ENCODE data around the gene MYOF.
"Not testable (repeated sequence)": the region's sequence is repeated elsewhere in the genome, so short reads cannot be mapped to it uniquely, and the experiment has no call there.

The MYOF gene

GRCh38 chr10:93481637-93482144, 443 bp downstream of the MYOF start:
- DNase-seq: no peak

- DNase-seq: no peak
Observed at GRCh38 chr10:93478873-93479272, 3.3 kb downstream of the MYOF start.

GRCh38 chr10:93476756-93477155, 5.4 kb downstream of the MYOF start:
- no peak for DNase-seq

- no peak for DNase-seq
Observed at GRCh38 chr10:93475871-93476270, 6.3 kb downstream of the MYOF start.

- no peak for DNase-seq
Observed at GRCh38 chr10:93475227-93475626, 6.9 kb downstream of the MYOF start.

- no peak for DNase-seq
Observed at GRCh38 chr10:93473804-93474472, 8.2 kb downstream of the MYOF start.

- no peak for DNase-seq
Observed at GRCh38 chr10:93473161-93473560, 9.0 kb downstream of the MYOF start.

- no peak for DNase-seq
Observed at GRCh38 chr10:93471110-93471651, 11.0 kb downstream of the MYOF start.

- no peak for DNase-seq
Observed at GRCh38 chr10:93469454-93469853, 12.7 kb downstream of the MYOF start.

- DNase-seq: no peak
Observed at GRCh38 chr10:93468461-93469213, 13.5 kb downstream of the MYOF start.

GRCh38 chr10:93467635-93468034, 14.5 kb downstream of the MYOF start:
- DNase-seq: not testable (repeated sequence)

- DNase-seq: no peak
Observed at GRCh38 chr10:93465806-93466675, 16.1 kb downstream of the MYOF start.

GRCh38 chr10:93464776-93465388, 17.3 kb downstream of the MYOF start:
- no peak for DNase-seq

- no peak for DNase-seq
Observed at GRCh38 chr10:93463723-93464476, 18.2 kb downstream of the MYOF start.

- peak; percentile 57 for DNase-seq
Observed at GRCh38 chr10:93462881-93463280, 19.3 kb downstream of the MYOF start.

- DNase-seq: no peak
Observed at GRCh38 chr10:93462371-93462770, 19.8 kb downstream of the MYOF start.

GRCh38 chr10:93461807-93462178, 20.3 kb downstream of the MYOF start:
- DNase-seq: no peak

GRCh38 chr10:93461109-93461806, 20.9 kb downstream of the MYOF start:
- no peak for DNase-seq

GRCh38 chr10:93459466-93459865, 22.7 kb downstream of the MYOF start:
- no peak for DNase-seq

- DNase-seq: no peak
Observed at GRCh38 chr10:93458821-93459257, 23.3 kb downstream of the MYOF start.

- DNase-seq: no peak
Observed at GRCh38 chr10:93457511-93457910, 24.6 kb downstream of the MYOF start.
